Measurements from ENCODE around the gene LAMA2.
A peak's percentile ranks its signal among the peaks of the same experiment; 100 is the strongest.

Gene LAMA2

GRCh38 chr6:129239825-129240491 lies 357.0 kb downstream of the LAMA2 start:
- in situ Hi-C loops (cut with HindIII; ENCODE audit: low sequenced_read_pairs), result no loop called here
- H3K4me3 ChIP-seq (ENCODE audit: low read depth, low read length), result no peak overlapping the region
- no peak for TF ChIP-seq CTCF (IDR thresholded peaks at IDR 0.05; ENCODE audit: low read depth, low read length)
- DNase-seq (ENCODE audit: low read depth, low spot score), result no peak

DNA sequence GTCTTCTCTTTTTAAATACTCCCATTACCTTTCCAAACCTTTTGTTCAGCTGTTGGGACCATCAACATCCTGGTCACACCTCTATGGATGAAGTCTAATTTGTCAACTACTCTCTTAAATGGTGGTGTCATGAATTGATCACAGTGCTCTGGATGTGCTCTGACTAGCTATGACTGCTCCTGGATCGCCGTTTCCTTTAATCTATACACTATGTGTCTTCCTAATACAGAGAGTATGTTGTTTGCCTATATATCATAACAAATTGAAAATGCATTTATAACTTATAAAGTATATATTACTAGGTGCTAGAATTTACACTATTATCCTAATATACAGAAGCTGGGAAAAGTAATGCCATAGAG lies 357.5 kb downstream of the LAMA2 start:
- no peak overlapping the region for H3K4me3 ChIP-seq (ENCODE audit: low read depth, low read length)
- TF ChIP-seq CTCF (IDR thresholded peaks at IDR 0.05; ENCODE audit: low read depth, low read length), result no peak
- in situ Hi-C loops (cut with HindIII; ENCODE audit: low sequenced_read_pairs), result no loop called here
- DNase-seq (ENCODE audit: low read depth, low spot score), result no peak

GRCh38 chr6:129242546-129242945 lies 359.6 kb downstream of the LAMA2 start:
- in situ Hi-C loops (cut with HindIII; ENCODE audit: low sequenced_read_pairs), result no loop called here
- DNase-seq (ENCODE audit: low read depth, low spot score), result no peak
- no peak for TF ChIP-seq CTCF (IDR thresholded peaks at IDR 0.05; ENCODE audit: low read depth, low read length)
- no peak overlapping the region for H3K4me3 ChIP-seq (ENCODE audit: low read depth, low read length)

DNA sequence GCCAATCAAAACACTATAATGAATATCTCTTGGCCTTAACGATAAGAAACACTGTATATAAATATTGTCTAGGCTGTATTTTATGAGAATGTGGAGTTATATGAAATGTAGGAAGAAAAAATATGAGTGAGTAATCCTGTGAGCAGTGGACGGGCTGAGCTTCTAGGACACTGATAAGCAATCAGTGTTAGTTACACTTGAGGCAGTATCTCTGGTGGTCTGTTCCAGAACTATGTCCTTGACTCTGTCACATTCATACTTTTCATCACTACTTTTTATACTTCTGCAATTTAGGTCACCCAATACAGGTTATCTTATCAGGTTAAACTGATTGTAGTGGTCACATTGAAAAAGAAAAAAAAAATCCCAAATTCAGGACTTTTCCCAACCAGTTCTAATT lies 360.4 kb downstream of the LAMA2 start:
- TF ChIP-seq CTCF (IDR thresholded peaks at IDR 0.05; ENCODE audit: low read depth, low read length), result no peak
- in situ Hi-C loops (cut with HindIII; ENCODE audit: low sequenced_read_pairs), result no loop called here
- DNase-seq (ENCODE audit: low read depth, low spot score), result no peak
- no peak overlapping the region for H3K4me3 ChIP-seq (ENCODE audit: low read depth, low read length)

DNA sequence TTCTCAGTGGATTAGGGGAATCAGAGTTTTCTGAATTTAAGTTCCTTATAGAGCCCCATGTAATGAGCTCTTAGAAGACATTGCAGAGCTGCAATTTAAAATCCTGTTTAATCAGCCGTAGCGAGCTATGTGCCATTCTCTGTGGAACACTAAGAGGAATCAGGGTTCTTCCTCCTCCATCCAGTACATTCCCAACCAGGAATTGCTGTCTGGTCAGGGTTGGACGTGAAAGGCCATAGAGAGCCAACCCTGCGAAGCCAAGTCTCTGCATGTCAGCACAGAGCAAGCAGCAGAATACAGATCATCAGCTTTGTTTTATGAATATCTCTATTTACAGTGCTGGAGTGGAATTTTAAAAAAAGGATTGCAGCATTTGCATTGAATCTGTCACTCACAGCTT lies 366.0 kb downstream of the LAMA2 start:
- TF ChIP-seq CTCF (IDR thresholded peaks at IDR 0.05; ENCODE audit: low read depth, low read length), result no peak
- in situ Hi-C loops (cut with HindIII; ENCODE audit: low sequenced_read_pairs), result no loop called here
- H3K4me3 ChIP-seq (ENCODE audit: low read depth, low read length), result no peak overlapping the region
- DNase-seq (ENCODE audit: low read depth, low spot score), result no peak

GRCh38 chr6:129251669-129252376 lies 368.9 kb downstream of the LAMA2 start:
- DNase-seq (ENCODE audit: low read depth, low spot score), result peak; percentile 75
- peak; percentile 78 for TF ChIP-seq CTCF (IDR thresholded peaks at IDR 0.05; ENCODE audit: low read depth, low read length)
- H3K4me3 ChIP-seq (ENCODE audit: low read depth, low read length), result no peak overlapping the region
- in situ Hi-C loops (cut with HindIII; ENCODE audit: low sequenced_read_pairs), result no loop called here
